Subcutaneous adipose tissue (tissue), 4 donors: ENCODE measurements around the gene SERINC1. TPM values are rescaled to one million over a fixed set of nuclear protein-coding genes. Genes with fewer than 3 reads are reported as not detected.

Source experiments
- total RNA-seq, 4 donors: library from RNA; depleted of rRNA; stranded (reverse); fragments of >200 nt; gene quantifications; one replicate each; pipeline ENCODE4 v1.1.0, GENCODE V29; 2016
- TF ChIP-seq, protein P1 (sequence below): fragments of 450-650 bp; IDR thresholded peaks from one replicate; pipeline ENCODE4 v1.5.1; 2016; ENCODE audit warnings: low read depth, mild to moderate bottlenecking, control low read depth, antibody characterized with exemption, moderate library complexity

The SERINC1 gene
- total RNA-seq, 4 donors from 2014 or later = 264 to 401 (median 350) TPM

GRCh38 chr6:122429323-122429722 lies 42.3 kb downstream of the SERINC1 start:
- TF ChIP-seq, protein P1, sequence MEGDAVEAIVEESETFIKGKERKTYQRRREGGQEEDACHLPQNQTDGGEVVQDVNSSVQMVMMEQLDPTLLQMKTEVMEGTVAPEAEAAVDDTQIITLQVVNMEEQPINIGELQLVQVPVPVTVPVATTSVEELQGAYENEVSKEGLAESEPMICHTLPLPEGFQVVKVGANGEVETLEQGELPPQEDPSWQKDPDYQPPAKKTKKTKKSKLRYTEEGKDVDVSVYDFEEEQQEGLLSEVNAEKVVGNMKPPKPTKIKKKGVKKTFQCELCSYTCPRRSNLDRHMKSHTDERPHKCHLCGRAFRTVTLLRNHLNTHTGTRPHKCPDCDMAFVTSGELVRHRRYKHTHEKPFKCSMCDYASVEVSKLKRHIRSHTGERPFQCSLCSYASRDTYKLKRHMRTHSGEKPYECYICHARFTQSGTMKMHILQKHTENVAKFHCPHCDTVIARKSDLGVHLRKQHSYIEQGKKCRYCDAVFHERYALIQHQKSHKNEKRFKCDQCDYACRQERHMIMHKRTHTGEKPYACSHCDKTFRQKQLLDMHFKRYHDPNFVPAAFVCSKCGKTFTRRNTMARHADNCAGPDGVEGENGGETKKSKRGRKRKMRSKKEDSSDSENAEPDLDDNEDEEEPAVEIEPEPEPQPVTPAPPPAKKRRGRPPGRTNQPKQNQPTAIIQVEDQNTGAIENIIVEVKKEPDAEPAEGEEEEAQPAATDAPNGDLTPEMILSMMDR = no peak

GRCh38 chr6:122428781-122429180 lies 42.8 kb downstream of the SERINC1 start:
- TF ChIP-seq, protein P1 = no peak

- TF ChIP-seq, protein P1 = no peak
Observed at GRCh38 chr6:122426597-122426996, 45.0 kb downstream of the SERINC1 start.

- TF ChIP-seq, protein P1 = no peak
Observed at GRCh38 chr6:122423734-122424133, 47.9 kb downstream of the SERINC1 start.

GRCh38 chr6:122422614-122423267 lies 48.9 kb downstream of the SERINC1 start:
- TF ChIP-seq, protein P1 = no peak

- TF ChIP-seq, protein P1 = no peak
Observed at GRCh38 chr6:122422003-122422402, 49.6 kb downstream of the SERINC1 start.

DNA sequence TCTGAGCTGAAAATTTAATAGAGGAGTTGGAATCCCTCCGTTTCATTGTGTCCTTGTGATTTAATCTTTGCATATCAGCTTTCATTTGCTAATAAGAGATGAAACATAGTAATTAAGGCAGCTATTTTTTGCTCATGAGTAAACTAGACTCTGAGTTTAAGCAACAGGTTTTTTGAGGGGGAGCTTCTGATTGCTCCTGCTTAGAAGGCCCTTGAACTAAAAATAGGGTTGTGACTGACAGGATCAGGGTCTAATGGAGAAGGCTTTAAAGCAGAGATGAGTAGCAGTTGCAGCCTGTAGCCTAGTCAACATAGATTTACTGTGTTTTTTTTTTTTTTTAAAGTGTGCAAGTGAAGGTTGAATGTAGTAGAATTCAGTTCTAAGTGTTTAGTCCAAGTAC lies 54.8 kb downstream of the SERINC1 start:
- TF ChIP-seq, protein P1 = no peak
